Ishikawa (cell line): ENCODE measurements around the gene LOXL4.

Experiments
- FOXM1 ChIP-seq: IDR thresholded peaks from 2 replicates; pipeline ENCODE4 v1.6.1; 2012; ENCODE audit warnings: low read depth, borderline replicate concordance
- TAF1 ChIP-seq: IDR thresholded peaks from 2 replicates; pipeline ENCODE4 v1.6.1; 2012; ENCODE audit warnings: low read depth, mild to moderate bottlenecking
- TCF12 ChIP-seq: IDR thresholded peaks from 2 replicates; pipeline ENCODE4 v1.6.1; 2012; ENCODE audit warnings: low read depth
- TF ChIP-seq, protein P1 (sequence below): IDR thresholded peaks from 2 replicates; pipeline ENCODE4 v1.6.1; 2012

DNA sequence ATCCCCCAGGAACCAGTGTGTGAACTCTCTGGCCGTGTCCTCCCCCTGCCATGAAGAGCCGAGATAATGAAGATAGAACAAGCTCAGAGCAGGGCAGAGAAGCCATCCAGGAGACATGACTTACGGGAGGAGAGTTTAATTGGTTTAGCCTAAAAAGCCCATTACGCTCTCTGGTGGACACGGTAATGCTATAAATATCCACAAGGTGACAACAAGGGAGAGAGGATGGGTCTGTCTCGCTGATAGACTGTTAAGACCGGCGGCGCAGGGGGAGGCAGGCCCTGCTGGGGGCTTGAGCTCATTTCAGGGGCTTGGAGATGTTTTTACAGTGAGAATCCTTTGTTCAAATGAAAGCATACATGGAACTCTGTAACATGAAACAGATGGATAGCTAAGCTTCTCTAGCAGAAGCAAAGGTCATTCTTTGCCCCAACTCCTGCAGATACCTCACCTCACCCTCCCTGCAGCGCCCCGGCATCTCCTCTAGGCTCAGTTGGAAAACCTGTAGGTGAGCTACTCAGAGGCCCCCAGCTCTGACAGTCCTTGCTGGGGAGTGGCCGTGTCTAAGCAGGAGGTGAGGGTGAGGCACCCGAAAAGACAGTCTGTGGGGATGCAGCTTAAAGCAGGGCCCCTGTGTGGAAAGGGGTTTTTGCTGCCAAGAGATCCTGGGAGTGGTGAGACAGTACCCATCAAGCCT is 40.8 kb upstream of the LOXL4 start:
- TF ChIP-seq TAF1 (no peak), FOXM1 (no peak), TCF12 (no peak)
- TF ChIP-seq, protein P1, sequence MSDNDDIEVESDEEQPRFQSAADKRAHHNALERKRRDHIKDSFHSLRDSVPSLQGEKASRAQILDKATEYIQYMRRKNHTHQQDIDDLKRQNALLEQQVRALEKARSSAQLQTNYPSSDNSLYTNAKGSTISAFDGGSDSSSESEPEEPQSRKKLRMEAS, result no peak
